DOHH2 (cell line): ENCODE results near the gene GCH1.
"Not testable (repeated sequence)": the region's sequence is repeated elsewhere in the genome, so short reads cannot be mapped to it uniquely, and the experiment has no call there.

ENCODE experiments used
- H3F3A ChIP-seq: fragments of 200-600 bp; sonication (generic), shearing (Covaris generic); 2 replicates; pipeline ENCODE4 v1.6.0; 2016; ENCODE audit warnings: antibody characterized with exemption, mild to moderate bottlenecking; ENCODE audit not compliant: control insufficient read depth, insufficient read depth
- H3K27ac ChIP-seq: fragments of 200-600 bp; sonication (generic); 2 replicates; pipeline ENCODE4 v1.5.1; 2014; ENCODE audit warnings: low read depth, mild to moderate bottlenecking, low read length, moderate library complexity
- H3K27me3 ChIP-seq: fragments of 200-600 bp; sonication (generic); 2 replicates; pipeline ENCODE4 v1.6.1; 2014; ENCODE audit warnings: mild to moderate bottlenecking, low read length, mixed read lengths; ENCODE audit not compliant: control insufficient read depth
- H3K36me3 ChIP-seq: fragments of 200-600 bp; sonication (generic); 2 replicates; pipeline ENCODE4 v1.6.1; 2014; ENCODE audit warnings: mild to moderate bottlenecking, low read length, moderate library complexity, mixed read lengths; ENCODE audit not compliant: control insufficient read depth
- H3K4me1 ChIP-seq: fragments of 200-600 bp; sonication (generic); 2 replicates; pipeline ENCODE4 v1.6.1; 2014; ENCODE audit warnings: mild to moderate bottlenecking, low read length, mixed read lengths; ENCODE audit not compliant: control insufficient read depth
- H3K4me2 ChIP-seq: fragments of 200-600 bp; sonication (generic); 2 replicates; pipeline ENCODE4 v1.6.0; 2014; ENCODE audit warnings: mild to moderate bottlenecking, low read length, moderate library complexity
- H3K4me3 ChIP-seq: fragments of 200-600 bp; sonication (generic); 2 replicates; pipeline ENCODE4 v1.5.1; 2014; ENCODE audit warnings: mild to moderate bottlenecking, low read length, mixed read lengths
- H3K79me2 ChIP-seq: fragments of 200-600 bp; sonication (generic); 2 replicates; pipeline ENCODE4 v1.6.1; 2014; ENCODE audit warnings: mild to moderate bottlenecking, low read length, mixed read lengths; ENCODE audit not compliant: control insufficient read depth
- H3K9me2 ChIP-seq: fragments of 200-600 bp; sonication (generic); replicated peaks from 2 replicates; pipeline ENCODE4 v1.6.1; 2014; ENCODE audit warnings: mild to moderate bottlenecking, low read length, mixed read lengths; ENCODE audit not compliant: control insufficient read depth
- H3K9me3 ChIP-seq: fragments of 200-600 bp; sonication (generic); 2 replicates; pipeline ENCODE4 v1.6.1; 2014; ENCODE audit warnings: antibody characterized with exemption, low read length, mixed read lengths; ENCODE audit not compliant: control insufficient read depth, insufficient read depth
- H4K20me1 ChIP-seq: fragments of 200-600 bp; sonication (generic); 2 replicates; pipeline ENCODE4 v1.6.0; 2014; ENCODE audit warnings: low read depth, mild to moderate bottlenecking, antibody characterized with exemption, low read length, moderate library complexity; ENCODE audit not compliant: control insufficient read depth, insufficient read depth
- CTCF ChIP-seq: fragments of 200-600 bp; sonication (generic); IDR thresholded peaks from one replicate; pipeline ENCODE4 v1.5.1; 2014; ENCODE audit warnings: antibody characterized with exemption, mild to moderate bottlenecking, low read depth, low read length; ENCODE audit not compliant: poor library complexity, severe bottlenecking
- EZH2phosphoT487 ChIP-seq: fragments of 200-600 bp; sonication (generic); IDR thresholded peaks from 2 replicates; pipeline ENCODE4 v1.6.1; 2017; ENCODE audit warnings: borderline replicate concordance, mild to moderate bottlenecking, antibody characterized with exemption, low read length, moderate library complexity, mixed read lengths

The GCH1 gene

DNA sequence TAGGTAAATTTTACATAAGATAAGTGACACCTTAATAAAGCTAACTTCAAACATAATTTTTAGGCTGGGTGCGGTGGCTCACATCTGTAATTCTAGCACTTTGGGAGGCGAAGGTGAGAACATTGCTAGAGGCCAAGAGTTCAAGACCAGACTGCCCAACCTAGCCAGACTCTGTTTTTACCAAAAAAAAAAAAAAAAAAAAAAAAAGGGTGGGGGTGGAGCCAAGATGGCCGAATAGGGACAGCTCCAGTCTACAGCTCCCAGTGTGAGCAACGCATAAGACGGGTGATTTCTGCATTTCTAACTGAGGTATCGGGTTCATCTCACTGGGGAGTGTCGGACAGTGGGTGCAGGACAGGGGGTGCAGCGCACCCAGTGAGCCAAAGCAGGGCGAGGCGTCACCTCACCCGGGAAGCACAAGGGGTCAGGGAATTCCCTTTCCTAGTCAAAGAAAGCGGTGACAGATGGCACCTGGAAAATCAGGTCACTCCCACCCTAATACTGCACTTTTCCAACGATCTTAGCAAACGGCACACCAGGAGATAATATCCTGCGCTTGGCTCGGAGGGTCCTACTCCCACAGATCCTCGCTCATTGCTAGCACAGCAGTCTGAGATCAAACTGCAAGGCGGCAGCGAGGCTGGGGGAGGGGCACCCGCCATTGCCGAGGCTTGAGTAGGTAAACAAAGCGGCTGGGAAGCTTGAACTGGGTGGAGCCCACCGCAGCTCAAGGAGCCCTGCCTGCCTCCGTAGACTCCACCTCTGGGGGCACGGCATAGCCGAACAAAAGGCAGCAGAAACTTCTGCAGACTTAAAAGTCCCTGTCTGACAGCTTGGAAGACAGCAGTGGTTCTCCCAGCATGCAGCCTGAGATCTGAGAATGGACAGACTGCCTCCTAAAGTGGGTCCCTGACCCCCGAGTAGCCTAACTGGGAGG is 32.2 kb downstream of the GCH1 start:
- H3K27me3 ChIP-seq, H3K4me3 ChIP-seq, H3K4me1 ChIP-seq, H4K20me1 ChIP-seq, H3K4me2 ChIP-seq, H3K27ac ChIP-seq, H3F3A ChIP-seq, H3K9me2 ChIP-seq, H3K36me3 ChIP-seq, H3K9me3 ChIP-seq: not testable (repeated sequence)
- H3K79me2 ChIP-seq: peaks cover 16% of the 10 kb centered on the region

GRCh38 chr14:54867011-54867410 is 35.6 kb downstream of the GCH1 start:
- H3K9me2 ChIP-seq: no peaks in the 10 kb centered on the region
- H3K4me3 ChIP-seq: no peak overlapping the region
- H3K27ac ChIP-seq: no peak overlapping the region
- no peaks in the 10 kb centered on the region for H4K20me1 ChIP-seq
- no peaks in the 10 kb centered on the region for H3K9me3 ChIP-seq
- no peak for TF ChIP-seq EZH2phosphoT487
- no peak for TF ChIP-seq CTCF
- H3F3A ChIP-seq: no peaks in the 10 kb centered on the region
- no peaks in the 10 kb centered on the region for H3K4me1 ChIP-seq
- H3K36me3 ChIP-seq: no peaks in the 10 kb centered on the region
- no peaks in the 10 kb centered on the region for H3K27me3 ChIP-seq
- H3K79me2 ChIP-seq: peaks cover 14% of the 10 kb centered on the region
- H3K4me2 ChIP-seq: no peak overlapping the region

DNA sequence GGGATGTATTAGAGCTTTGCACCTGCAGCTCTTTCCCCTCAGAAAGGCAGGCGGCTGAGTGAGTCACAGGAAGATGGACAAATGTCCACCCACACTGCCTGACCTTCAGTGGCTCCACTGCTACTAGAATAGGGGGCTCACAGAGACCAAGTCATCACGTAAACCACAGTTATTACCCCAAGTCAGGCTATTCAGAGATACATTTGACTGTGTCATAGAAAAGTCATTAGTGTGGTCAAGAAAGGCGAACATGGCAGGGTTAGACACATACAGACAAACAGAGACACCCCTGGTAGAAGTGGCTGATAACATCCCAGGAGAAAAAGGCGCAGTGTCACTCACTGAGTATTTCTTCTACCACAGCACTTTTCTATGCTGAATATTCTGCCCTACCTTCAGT is 36.0 kb downstream of the GCH1 start:
- TF ChIP-seq EZH2phosphoT487: no peak
- TF ChIP-seq CTCF: no peak
- Histone ChIP-seq H3K9me3 (no peaks in the 10 kb centered on the region), H3K27me3 (no peaks in the 10 kb centered on the region), H3K4me3 (no peak overlapping the region), H3F3A (no peaks in the 10 kb centered on the region), H3K36me3 (no peaks in the 10 kb centered on the region), H3K27ac (no peak overlapping the region), H3K9me2 (no peaks in the 10 kb centered on the region), H3K79me2 (peaks cover 14% of the 10 kb centered on the region), H3K4me1 (no peaks in the 10 kb centered on the region), H3K4me2 (no peak overlapping the region), H4K20me1 (no peaks in the 10 kb centered on the region)

DNA sequence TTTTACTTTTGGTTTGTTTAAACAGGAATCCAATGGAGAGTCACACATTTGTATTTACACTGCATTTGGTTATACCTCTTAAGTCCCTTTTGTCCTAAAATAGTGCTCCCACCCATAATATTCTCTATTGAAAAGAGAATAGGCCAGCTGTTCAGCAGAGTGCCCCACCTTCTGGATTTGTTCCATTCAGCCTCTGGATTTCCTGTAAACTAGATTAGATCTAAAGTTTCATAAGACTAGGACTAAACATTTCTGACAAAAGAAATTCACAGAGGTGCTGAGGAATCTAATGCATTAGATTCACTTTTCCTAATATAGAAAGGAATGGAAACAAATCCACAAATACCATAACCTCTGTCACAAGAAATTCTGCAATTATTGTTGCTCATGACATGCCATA is 38.1 kb downstream of the GCH1 start:
- Histone ChIP-seq H4K20me1 (no peaks in the 10 kb centered on the region), H3K9me3 (no peaks in the 10 kb centered on the region), H3K36me3 (no peaks in the 10 kb centered on the region; the same call in 1 of the 2 replicates), H3K27me3 (no peaks in the 10 kb centered on the region), H3K4me3 (no peak overlapping the region), H3K4me2 (no peak overlapping the region), H3K9me2 (no peaks in the 10 kb centered on the region), H3K27ac (no peak overlapping the region), H3K79me2 (peaks cover 6% of the 10 kb centered on the region), H3K4me1 (peaks cover under 1% of the 10 kb centered on the region), H3F3A (no peaks in the 10 kb centered on the region)
- TF ChIP-seq EZH2phosphoT487 (no peak), CTCF (no peak)
